Measurements from ENCODE around the gene NADK2. TPM values are rescaled to one million over a fixed set of nuclear protein-coding genes. Genes with fewer than 3 reads are reported as not detected.

The NADK2 gene
- total and polyA plus RNA-seq, 2 donors (not counting 3 experiments of a cell fraction or from before 2014, with no cell fraction given) = 4.0 to 20.3 TPM

- Histone ChIP-seq H3K9me1 (replicated peaks; ENCODE audit: control insufficient read depth, extremely low read depth, insufficient read depth, low read length) (no peaks in the 10 kb centered on the region), H3K79me2 (ENCODE audit: control insufficient read depth, insufficient read depth, low read length) (peaks cover 14% of the 10 kb centered on the region), H3K9me3 (replicated peaks; ENCODE audit: control insufficient read depth, insufficient read depth, low read length) (no peaks in the 10 kb centered on the region), H3K27me3 (ENCODE audit: control insufficient read depth in 2 of 2, insufficient read depth in 2 of 2, low read length in 2 of 2) (no peaks in the 10 kb centered on the region), H3K4me3 (replicated peaks in 1 of 3; ENCODE audit: insufficient read depth in 1 of 3, low read depth in 1 of 3, low read length in 3 of 3) (no peak overlapping the region), H3K4me2 (ENCODE audit: insufficient read depth, low read length) (peak overlapping the region; percentile 56), H3K36me3 (ENCODE audit: control insufficient read depth in 2 of 2, extremely low read depth in 1 of 2, insufficient read depth in 2 of 2, low read length in 2 of 2) (no peaks in the 10 kb centered on the region), H2AFZ (ENCODE audit: low read depth, low read length) (no peak overlapping the region), H4K20me1 (replicated peaks; ENCODE audit: control insufficient read depth, extremely low read depth, insufficient read depth, low read length) (no peaks in the 10 kb centered on the region), H3K9ac (replicated peaks; ENCODE audit: extremely low read depth, insufficient read depth, low read length) (no peak overlapping the region), H3K27ac (ENCODE audit: insufficient read depth, low read depth, low read length) (no peak overlapping the region), H3K4me1 (ENCODE audit: control insufficient read depth, extremely low read depth, insufficient read depth, low read length) (peaks cover 16% of the 10 kb centered on the region)
- BruUV-seq (replicated peaks) = no TSS peak
- TF ChIP-seq EZH2 (IDR thresholded peaks at IDR 0.05; ENCODE audit: borderline replicate concordance, low read depth, low read length, severe bottlenecking) = no peak
- TF ChIP-seq, protein P1, sequence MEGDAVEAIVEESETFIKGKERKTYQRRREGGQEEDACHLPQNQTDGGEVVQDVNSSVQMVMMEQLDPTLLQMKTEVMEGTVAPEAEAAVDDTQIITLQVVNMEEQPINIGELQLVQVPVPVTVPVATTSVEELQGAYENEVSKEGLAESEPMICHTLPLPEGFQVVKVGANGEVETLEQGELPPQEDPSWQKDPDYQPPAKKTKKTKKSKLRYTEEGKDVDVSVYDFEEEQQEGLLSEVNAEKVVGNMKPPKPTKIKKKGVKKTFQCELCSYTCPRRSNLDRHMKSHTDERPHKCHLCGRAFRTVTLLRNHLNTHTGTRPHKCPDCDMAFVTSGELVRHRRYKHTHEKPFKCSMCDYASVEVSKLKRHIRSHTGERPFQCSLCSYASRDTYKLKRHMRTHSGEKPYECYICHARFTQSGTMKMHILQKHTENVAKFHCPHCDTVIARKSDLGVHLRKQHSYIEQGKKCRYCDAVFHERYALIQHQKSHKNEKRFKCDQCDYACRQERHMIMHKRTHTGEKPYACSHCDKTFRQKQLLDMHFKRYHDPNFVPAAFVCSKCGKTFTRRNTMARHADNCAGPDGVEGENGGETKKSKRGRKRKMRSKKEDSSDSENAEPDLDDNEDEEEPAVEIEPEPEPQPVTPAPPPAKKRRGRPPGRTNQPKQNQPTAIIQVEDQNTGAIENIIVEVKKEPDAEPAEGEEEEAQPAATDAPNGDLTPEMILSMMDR (IDR thresholded peaks at IDR 0.05; ENCODE audit: extremely low read depth in 1 of 2, insufficient read depth in 1 of 2, low read depth in 1 of 2, low read length in 2 of 2) = no peak
- no peak for TF ChIP-seq GATA2 (IDR thresholded peaks at IDR 0.05; ENCODE audit: insufficient read depth, insufficient read length, low read depth, low read length)
- no peak for TF ChIP-seq FOS (IDR thresholded peaks at IDR 0.05; ENCODE audit: borderline replicate concordance, insufficient read depth, low read length)
- TF ChIP-seq, protein P2, sequence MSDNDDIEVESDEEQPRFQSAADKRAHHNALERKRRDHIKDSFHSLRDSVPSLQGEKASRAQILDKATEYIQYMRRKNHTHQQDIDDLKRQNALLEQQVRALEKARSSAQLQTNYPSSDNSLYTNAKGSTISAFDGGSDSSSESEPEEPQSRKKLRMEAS (IDR thresholded peaks at IDR 0.05; ENCODE audit: insufficient read depth, insufficient read length) = no peak
- no peak for TF ChIP-seq POLR2A (IDR thresholded peaks at IDR 0.05; ENCODE audit: low read depth, low read length)
- TF ChIP-seq MYC (IDR thresholded peaks at IDR 0.05; ENCODE audit: low read depth, low read length) = no peak
- no peak for TF ChIP-seq POLR2AphosphoS5 (IDR thresholded peaks at IDR 0.05; ENCODE audit: insufficient read depth, low read depth, low read length)
- no peak for TF ChIP-seq JUN (IDR thresholded peaks at IDR 0.05; ENCODE audit: borderline replicate concordance, insufficient read depth, insufficient read length, low read depth)
- ChIA-PET POLR2A (no interaction called here), CTCF (interaction anchor here (1.2 to 3.5 kb wide), 6 partner anchors 12 to 160 kb away, joined by 4 to 44 read pairs (median 6); partner anchors contain the start of genes LMBRD2 and SKP2)
- no peak for DNase-seq (ENCODE audit: low read depth, low spot score)
- dilution Hi-C loops (cut with MboI; ENCODE audit: extremely low pct_ligation_motif_present, low sequenced_read_pairs) (no loop called here), intact Hi-C loops (cut with micrococcal nuclease) (loop anchor here (2.0 to 10.0 kb wide), 4 partner anchors 31 to 638 kb away; partner anchors contain the start of gene NIPBL)
- FAIRE-seq = no peak
Measured at GRCh38 chr5:36239370-36240293, 2.1 kb downstream of the NADK2 start.

Data from endothelial cell of umbilical vein (primary cell).